ENCODE results near the gene ST3GAL2.
"Not testable (repeated sequence)": the region's sequence is repeated elsewhere in the genome, so short reads cannot be mapped to it uniquely, and the experiment has no call there.

ST3GAL2 gene

DNA sequence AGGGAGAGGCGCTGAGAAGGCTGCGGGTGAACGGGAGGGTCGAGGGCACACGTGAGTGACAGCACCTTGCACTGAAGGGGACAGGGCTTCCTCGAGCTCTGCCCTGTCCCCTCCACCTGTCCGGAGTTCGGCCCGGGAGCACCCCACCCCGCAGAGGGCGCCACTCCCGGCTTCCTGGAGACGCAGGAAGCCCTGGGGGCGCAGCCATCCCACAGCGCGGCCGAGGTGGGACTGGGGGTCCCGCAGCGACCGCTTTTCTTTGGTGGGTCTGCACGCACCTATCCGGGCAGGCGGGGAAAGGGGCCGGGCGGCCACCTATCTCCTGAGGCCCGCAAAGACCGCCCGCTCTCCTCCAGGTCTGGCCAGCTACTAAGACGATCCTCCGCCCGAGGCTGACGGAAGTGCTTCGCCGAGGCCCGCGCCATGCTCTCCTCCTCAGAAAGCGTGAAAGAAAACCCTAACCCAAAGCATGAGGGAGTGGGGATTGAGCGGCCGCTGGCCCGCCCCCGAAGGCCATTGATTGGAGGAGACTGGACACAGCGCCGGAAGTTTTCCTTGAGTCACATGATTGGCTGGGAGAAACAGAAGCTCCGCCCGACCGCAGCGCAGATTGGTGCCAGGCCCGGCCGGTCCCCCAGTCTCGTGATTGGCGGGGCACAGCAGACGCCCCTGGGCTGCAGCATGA is 57.8 kb downstream of the ST3GAL2 start:
- peak; percentile 45 for FAIRE-seq

DNA sequence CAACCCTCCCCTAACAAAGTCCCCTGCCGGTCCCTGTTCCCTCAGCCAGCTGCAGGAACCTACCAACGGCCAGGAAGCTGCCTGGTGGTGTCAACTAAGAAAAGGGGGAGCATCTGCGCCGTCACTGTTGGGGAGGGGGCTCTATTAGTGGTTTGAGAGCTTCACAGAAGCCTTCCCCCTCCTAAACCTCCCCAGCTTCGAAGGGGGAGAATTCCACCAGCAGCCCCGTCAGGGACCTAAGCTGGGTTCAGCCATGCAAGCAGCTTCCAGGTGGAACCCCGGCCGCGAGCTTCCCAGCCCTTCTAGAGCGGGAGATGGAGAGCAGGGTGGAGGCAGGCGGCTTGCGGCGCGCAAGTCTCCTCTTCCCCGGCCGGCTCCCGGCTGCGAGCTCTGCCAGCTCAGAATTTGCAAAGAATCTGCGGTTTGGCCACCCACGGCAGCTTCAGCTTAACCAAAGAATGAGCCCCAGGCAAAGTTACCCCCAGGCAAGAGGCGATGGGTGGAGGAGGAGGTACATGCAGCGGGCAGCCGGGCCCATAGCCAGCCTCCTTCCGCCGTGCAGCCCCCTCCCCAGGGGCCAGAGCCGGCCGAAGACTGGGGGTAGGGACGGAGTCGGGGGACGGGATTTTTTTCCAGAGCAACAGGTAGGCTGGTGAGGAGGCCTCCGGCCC is 58.5 kb downstream of the ST3GAL2 start:
- FAIRE-seq = no peak

DNA sequence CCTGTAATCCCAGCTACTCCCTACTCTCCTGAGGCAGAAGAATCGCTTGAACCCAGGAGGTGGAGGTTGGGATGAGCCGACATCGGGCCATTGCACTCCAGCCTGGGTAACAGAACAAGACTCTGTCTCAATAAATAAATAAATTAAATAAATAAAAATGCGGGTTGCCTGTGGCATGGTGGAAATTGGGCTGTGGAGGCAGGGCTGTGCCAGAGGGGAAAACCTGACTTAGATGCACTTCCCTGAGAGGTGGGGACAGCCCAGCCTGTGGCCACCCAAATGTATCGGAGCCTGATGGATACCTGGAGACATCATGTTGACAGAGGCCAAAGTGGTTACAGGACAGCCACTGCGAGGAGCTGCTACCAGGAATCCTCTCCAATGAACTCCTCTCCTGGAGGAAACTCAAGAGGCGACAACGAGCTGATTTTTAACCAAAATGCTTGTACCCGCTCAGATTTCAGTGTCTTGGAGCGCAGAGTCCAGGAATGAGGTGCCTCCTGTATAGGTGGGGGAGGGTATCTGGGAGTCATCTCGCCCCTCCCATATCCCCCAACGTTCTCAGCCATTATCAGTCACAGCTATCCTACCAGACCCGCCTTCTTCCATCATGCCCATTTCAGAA is 59.9 kb downstream of the ST3GAL2 start:
- FAIRE-seq = no peak

DNA sequence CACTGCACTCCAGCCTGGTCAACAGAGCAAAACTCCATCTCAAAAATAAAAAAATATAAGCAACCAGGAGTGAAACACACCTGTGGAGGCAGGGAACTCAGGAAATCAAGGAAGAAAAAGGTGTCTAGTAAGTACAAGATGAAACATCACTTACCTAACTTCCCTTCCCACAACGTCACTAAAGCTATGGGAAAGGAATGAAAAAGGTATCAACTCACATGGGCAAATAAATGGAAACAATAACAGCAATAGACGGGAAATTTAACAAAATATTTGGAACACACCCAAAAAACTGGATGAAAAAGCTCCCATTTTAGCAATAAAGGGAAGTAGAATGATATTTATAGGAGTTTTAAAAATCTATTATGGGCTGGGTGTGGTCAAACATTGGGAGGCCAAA is 61.1 kb downstream of the ST3GAL2 start:
- no peak for FAIRE-seq

DNA sequence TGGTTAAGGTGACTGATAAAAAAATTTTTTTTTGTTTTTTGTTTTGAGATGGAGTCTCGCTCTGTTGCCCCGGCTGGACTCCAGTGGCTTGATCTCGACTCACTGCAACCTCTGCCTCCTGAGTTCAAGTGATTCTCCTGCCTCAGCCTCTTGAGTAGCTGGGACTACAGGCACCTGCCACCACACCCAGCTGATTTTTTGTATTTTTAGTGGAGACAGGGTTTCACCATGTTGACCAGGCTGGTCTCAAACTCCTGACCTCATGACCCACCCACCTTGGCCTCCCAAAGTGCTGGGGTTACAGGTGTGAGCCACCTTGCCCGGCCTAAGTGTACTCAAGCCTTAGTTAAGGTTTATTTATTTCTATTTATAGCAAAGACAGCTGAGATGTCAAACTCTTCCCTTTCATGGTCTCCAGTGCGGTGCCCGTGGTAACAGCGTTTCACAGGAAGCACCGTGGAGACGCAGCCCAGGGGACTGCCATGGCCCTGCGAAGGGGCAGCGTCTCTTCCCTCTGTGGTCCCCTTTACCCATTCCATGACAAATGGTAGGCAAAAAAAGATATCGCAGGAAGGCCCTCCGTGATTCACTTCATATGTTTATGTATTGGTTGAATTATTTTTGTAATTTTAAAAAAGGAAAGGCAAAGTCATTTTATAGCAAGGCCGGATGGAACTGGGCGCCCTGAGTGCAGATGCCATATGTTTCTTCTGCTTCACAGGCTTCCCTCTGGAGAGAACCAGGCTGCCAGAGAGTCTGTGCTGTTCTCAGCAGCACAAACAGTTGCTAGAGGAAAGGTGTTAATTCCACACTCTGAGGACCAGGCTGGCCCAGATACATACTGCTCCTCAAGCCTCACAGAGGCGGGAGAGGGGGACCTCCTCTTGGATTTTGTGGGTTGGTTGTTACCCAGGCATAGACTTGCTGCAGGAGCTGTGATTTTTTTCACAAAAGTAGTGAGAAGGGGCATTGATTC is 63.0 kb downstream of the ST3GAL2 start:
- peak; percentile 60 for FAIRE-seq

DNA sequence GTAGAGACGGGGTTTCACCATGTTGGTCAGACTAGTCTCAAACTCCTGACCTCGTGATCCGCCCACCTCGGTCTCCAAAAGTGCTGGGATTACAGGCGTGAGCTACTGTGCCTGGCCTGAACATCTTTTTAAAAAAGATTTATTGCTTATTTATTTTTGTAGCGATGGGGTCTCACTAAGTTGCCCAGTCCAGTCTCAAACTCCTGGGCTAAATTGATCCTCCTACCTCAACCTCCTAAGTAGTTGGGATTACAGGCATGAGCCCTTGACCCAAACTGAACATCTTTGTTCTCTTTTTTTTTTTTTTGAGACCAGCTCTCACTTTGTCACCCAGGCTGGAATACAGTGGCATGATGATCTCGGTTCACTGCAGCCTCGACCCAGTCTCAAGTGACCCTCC is 64.7 kb downstream of the ST3GAL2 start:
- FAIRE-seq = no peak

DNA sequence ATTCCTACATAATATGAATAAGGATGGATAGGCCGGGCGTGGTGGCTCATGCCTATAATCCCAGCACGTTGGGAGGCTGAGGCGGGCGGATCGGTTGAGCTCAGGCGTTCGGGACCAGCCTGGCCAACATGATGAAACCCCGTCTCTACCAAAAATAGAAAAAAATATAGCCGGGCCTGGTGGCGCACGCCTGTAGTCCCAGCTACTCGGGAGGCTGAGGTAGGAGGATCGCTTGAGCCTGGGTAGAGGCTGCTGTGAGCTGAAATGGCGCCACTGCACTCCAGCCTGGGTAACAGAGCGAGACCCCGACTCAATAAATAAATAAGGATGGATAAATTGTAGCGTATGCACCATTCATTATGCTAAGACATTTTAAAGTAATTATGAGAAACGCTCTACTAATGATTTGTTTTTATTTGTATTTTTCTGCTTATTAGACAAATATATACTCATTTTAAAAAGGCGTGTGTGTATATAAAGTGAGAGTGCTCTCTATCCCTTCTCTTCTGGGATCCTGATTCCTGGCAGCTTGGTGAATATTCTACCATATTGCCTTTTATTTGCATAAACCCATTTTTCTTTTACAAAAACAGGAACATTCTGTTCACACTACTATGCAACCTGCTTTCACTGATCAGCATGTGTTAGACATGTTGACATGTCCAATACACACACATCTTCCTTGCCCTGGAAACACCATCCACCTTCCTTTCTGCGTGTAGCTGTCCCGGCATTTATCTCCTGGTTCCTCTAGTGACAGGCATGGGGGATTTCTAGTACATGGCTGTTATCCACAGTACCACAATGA is 65.8 kb downstream of the ST3GAL2 start:
- no peak for FAIRE-seq

DNA sequence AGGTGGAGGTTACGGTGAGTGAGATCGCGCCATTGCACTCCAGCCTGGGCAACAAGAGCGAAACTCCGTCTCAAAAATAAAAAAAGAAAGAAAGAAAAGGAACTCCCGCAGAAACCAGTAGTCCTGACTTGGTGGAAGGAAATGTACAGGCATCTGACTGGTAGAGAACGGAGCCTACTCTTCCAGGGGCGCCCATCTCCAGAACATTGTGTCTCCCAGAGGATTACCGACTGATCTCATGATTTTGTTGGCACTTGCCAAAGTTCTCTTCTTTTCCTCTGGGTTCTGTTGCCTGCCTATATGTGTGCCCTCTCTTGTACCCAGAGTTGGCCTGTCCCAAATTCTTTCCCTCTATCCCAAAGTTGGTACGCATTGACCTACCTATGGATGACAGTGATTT is 68.0 kb downstream of the ST3GAL2 start:
- no peak for FAIRE-seq

DNA sequence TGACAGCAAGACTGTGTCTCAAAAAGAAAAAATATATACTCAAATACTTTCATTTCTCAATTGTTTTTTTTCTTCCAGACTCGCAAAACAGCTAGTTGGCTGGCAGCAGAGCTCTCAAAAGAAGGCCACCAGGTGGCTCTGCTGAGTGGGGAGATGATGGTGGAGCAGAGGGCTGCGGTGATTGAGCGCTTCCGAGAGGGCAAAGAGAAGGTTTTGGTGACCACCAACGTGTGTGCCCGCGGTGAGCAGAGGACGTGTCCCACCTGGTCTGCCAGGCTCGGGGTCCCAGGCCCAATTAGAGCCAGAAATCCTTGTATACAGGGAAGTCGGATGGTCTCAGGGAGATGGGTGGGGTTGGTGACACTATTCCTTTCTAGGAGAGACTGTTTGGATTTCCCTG is 68.8 kb downstream of the ST3GAL2 start:
- FAIRE-seq = peak; percentile 21

DNA sequence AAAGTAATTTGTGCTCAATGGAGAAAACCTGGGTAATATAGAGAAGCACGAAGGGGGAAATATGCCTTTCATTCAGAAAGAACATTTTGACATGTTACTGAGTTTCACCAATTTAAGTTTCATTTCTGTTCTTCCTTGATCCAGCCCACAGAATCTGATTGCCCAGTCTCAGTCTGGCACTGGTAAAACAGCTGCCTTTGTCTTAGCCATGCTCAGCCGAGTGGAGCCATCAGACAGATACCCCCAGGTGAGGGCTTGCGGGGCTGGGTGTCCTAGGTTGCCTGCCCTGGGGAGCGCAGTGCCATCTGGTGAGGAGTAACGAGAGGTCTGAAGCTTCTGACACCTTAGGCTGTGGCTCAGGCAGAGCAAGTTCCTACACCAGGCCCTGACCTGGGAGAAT is 74.5 kb downstream of the ST3GAL2 start:
- FAIRE-seq = no peak

DNA sequence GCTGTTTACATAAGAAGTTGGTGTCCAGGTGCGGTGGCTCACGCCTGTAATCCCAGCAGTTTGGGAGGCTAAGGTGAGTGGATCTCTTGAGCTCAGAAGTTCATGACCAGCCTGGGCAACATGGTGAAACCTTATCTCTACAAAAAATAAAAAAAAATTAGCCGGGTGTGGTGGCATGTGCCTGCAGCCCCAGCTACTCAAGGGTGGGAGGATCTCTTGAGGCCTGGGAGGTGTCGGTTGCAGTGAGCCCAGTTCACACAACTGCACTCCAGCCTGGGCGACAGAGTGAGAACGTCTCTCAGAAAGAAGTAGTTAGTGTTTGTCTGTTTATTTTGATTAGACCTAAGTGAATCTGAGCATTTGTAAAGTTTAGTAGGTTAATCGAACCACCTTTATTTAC is 79.3 kb downstream of the ST3GAL2 start:
- FAIRE-seq = no peak

DNA sequence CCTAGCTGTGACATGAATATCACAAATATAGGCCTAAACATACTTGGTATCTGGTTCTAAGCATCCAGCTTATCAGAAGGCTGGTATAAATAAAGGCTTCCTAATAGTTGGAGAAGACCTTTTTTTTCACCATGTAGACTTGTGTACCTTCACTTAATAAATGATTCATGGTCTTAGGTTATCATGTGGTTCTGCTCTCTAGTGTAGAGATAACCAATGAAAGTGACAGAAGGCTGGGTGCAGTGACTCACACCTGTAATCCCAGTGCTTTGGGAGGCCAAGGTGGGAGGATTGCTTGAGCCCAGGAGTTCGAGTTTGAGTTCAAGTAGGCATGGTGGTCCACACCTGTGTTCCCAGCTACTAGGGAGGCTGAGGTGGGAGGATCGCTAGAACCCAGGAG is 89.1 kb downstream of the ST3GAL2 start:
- FAIRE-seq = no peak

DNA sequence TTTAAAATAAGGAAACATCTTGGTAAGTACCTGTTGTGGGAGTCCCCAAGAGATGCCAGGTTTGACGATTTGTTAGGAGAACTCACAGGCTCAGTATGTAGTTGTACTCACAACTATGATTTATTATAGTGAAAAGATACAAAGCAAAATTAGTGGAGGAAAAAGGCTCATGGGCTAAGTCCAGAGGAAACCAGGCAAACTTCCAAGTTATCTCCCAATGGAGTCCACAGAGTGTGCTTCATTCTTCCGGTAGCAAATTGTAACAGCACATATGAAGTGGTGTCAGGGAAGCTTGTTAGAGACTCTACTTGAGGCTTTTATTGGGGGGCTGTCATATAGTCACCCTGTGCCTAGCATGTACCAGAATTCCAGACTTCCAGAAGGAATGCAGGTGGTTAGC is 89.9 kb downstream of the ST3GAL2 start:
- no peak for FAIRE-seq

DNA sequence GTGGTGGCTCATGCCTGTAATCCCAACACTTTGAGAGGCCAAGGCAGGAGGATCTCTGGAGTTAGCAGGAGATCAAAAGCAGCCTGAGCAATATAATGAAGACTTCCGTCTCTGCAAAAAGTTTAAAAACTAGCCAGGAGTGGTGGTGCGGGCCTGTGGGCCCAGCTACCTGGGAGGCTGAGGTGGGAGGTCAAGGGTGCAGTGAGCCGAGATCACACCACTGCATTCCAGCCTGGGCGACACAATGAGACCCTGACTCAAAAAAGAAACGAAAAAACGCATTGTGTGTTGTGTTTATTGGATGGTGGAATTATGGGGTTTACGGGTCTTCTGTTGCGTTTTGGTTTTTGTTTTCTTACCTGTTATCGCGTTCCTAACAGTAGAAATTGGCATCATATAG is 93.1 kb downstream of the ST3GAL2 start:
- no peak for FAIRE-seq

DNA sequence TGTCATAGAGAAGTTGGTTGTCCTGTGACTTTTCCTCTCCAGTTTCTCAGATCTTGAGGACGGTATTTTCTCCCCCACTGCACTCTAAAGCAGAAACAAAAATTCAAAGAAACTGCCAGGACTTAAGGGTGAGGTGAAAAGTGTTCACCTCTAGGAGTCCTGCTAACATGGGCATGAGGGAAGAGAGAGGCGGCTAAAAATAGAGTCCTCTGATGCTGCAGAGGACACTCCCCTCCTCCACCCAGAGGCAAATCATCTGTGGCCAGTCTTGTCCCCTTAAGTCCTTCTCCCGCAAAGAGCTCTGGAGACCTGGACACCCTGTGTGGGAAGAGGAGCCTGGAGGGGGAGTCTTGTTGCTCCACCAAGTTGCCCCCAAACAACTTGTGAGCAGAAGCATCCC is 96.9 kb downstream of the ST3GAL2 start:
- FAIRE-seq = no peak

DNA sequence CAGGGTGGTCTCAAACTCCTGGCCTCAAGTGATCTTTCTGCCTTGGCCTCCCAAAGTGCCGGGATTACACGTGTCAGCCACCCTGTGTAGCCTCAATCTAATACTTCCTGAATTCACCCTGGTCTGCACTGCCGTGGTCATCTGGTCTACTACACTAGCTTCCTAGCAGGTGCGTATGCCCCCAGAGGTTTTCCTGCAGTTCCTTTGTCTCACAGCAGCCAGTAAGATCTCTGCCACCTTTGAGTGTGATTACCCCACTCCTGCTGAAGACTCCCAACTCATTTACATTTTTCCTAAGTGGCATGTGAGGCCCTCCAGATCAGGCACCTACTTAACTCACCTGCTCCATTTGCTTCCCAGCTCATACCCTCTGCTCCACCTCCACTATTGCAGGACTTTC is 97.3 kb downstream of the ST3GAL2 start:
- no peak for FAIRE-seq

DNA sequence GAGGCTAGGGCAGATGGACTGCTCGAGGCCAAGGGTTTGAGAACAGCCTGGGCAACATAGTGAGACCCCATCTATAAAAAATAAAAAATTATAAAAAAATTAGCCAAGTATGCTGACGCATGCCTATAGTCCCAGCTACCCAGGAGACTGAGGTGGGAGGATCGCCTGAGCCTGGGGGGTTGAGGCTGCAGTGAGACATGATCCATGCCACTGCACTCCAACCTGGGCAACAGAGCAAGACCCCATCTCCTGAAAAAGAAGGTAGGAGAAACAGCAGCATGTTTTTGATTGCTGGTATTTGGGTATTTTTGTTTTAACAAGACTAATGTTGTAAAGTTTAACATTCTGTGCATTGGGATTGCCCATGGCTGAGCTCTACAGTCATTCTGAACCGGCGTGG is 101.1 kb downstream of the ST3GAL2 start:
- FAIRE-seq = no peak

DNA sequence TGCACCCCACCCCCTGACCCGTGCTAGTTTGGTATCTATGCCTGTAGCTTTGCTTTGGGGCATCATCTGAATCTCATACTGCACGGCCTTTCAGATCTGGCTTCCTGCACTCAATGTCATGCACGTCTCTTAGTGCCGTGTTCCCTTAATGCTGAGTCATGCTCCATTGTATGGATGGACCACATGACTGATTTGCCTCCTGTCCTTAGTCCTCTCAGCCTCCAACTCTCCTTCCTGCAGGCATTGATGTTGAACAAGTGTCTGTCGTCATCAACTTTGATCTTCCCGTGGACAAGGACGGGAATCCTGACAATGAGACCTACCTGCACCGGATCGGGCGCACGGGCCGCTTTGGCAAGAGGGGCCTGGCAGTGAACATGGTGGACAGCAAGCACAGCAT is 106.2 kb downstream of the ST3GAL2 start:
- not testable (repeated sequence) for FAIRE-seq

DNA sequence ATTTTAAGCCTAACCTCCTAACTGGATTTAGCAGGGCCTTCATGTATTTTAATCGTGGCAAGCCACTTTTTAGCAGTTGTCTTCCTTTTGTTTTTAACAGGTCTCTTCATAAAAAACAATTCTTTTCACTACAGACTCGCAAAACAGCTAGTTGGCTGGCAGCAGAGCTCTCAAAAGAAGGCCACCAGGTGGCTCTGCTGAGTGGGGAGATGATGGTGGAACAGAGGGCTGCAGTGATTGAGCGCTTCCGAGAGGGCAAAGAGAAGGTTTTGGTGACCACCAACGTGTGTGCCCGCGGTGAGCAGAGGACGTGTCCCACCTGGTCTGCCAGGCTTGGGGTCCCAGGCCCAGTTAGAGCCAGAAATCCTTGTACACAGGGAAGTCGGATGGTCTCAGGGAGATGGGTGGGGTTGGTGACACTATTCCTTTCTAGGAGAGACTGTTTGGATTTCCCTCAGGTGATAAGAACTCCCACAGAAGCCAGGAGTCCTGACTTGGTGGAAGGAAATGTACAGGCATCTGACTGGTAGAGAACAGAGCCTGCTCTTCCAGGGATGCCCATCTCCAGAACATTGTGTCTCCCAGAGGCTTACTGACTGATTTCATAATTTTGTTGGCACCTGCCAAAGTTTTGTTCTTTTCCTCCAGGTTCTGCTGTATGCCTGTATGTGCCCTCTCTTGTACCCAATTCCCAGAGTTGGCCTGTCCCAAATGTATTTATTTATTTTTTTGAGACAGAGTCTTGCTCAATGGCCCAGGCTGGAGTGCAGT is 107.1 kb downstream of the ST3GAL2 start:
- FAIRE-seq = no peak

DNA sequence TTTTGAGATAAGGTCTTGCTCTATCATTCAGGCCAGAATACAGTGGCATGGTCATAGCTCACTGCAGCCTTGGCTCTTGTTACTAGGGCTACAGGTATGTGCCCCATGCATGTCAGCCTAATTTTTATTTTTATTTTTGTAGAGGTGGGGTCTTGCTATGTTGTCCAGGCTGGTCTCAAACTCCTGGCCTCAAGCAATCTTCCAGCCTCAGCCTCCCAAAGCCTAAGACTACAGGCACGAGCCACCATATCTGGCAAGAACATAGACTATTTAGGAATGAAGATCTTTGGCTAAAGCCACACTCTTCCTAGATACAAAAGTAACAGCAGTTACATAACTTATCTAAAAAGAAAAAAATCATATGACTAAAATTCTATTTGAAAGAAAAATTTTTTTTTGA is 107.8 kb downstream of the ST3GAL2 start:
- FAIRE-seq = no peak

Data from islet of Langerhans (tissue), 1 donor.